Gastroesophageal sphincter (tissue), 4 donors: ENCODE measurements around the gene PTPRD. TPM values are rescaled to one million over a fixed set of nuclear protein-coding genes. Genes with fewer than 3 reads are reported as not detected.

ENCODE experiments used
- ATAC-seq: fragments of 150-250 bp; one replicate; pipeline ENCODE4 v1.9.1; 2016; ENCODE audit warnings: mild to moderate bottlenecking, moderate library complexity
- H3K27ac ChIP-seq, 4 donors: fragments of 200-600 bp; sonication (generic) in 3 of 4; 1 replicate in 3 of 4; 2 replicates in 1 of 4; pipeline ENCODE4 v1.5.1; 2016 to 2019
- H3K27me3 ChIP-seq: fragments of 200-600 bp; sonication (generic); one replicate; pipeline ENCODE4 v1.5.1; 2019
- H3K36me3 ChIP-seq, 2 donors: fragments of 200-600 bp; sonication (generic); one replicate each; pipeline ENCODE4 v1.5.1; 2019; ENCODE audit warnings: control low read depth in 1 of 2
- H3K4me1 ChIP-seq, 3 donors: fragments of 200-600 bp; sonication (generic); 1 replicate in 2 of 3; 2 replicates in 1 of 3; pipeline ENCODE4 v1.5.1; 2016 to 2019; ENCODE audit warnings: control low read depth in 2 of 3
- H3K4me3 ChIP-seq, 2 donors: fragments of 200-600 bp; sonication (generic); one replicate each; pipeline ENCODE4 v1.5.1; 2019; ENCODE audit warnings: mild to moderate bottlenecking in 1 of 2, moderate library complexity in 1 of 2
- H3K9me3 ChIP-seq, 3 donors: fragments of 200-600 bp; sonication (generic); one replicate each; pipeline ENCODE4 v1.5.1; 2017 to 2019; ENCODE audit warnings: control low read depth in 2 of 3
- CTCF ChIP-seq, 4 experiments: fragments of 200-600 bp in 2 of 4; fragments of 450-650 bp in 2 of 4; sonication (generic) in 1 of 4; IDR thresholded peaks; one replicate each; pipeline ENCODE4 v1.5.1; 2017 to 2019; ENCODE audit warnings: antibody characterized with exemption in 4 of 4, mild to moderate bottlenecking in 2 of 4, moderate library complexity in 2 of 4
- EP300 ChIP-seq: sonication (generic); formaldehyde crosslinking; IDR thresholded peaks from one replicate; pipeline ENCODE4 v1.6.1; 2017; ENCODE audit warnings: antibody characterized with exemption, mild to moderate bottlenecking
- POLR2A ChIP-seq, 2 donors: fragments of 450-650 bp; IDR thresholded peaks; one replicate each; pipeline ENCODE4 v1.6.1; 2017; ENCODE audit warnings: antibody characterized with exemption in 2 of 2, mild to moderate bottlenecking in 2 of 2, moderate library complexity in 1 of 2
- POLR2AphosphoS5 ChIP-seq: sonication (generic); formaldehyde crosslinking; IDR thresholded peaks from one replicate; pipeline ENCODE4 v1.6.1; 2017; ENCODE audit warnings: antibody characterized with exemption
- WGBS, 2 donors: methylation state at CpG; one replicate each; pipeline ENCODE4 v1.1.5; 2018; ENCODE audit warnings: low coverage in 1 of 2; 5-methylcytosine and 5-hydroxymethylcytosine counted together
- total RNA-seq, 4 donors: library from RNA; depleted of rRNA; stranded (reverse); fragments of >200 nt; gene quantifications; one replicate each; pipeline ENCODE4 v1.1.0, GENCODE V29; 2016

PTPRD gene
- total RNA-seq, 4 donors from 2014 or later = 3.5 to 53.9 (median 15.8) TPM

GRCh38 chr9:8659108-8659507 lies 1953.7 kb downstream of the PTPRD start:
- Histone ChIP-seq H3K4me3 (no peak overlapping the region), H3K36me3 (no peaks in the 10 kb centered on the region), H3K4me1 (peaks cover 0 to 12% (median 0%) of the 10 kb centered on the region in 3 donors), H3K9me3 (no peaks in the 10 kb centered on the region), H3K27me3 (no peaks in the 10 kb centered on the region), H3K27ac (no peak overlapping the region)
- ATAC-seq = no peak
- no peak for TF ChIP-seq EP300
- TF ChIP-seq POLR2AphosphoS5 = no peak
- TF ChIP-seq POLR2A (IDR thresholded peaks at IDR 0.05) = no peak
- no peak for TF ChIP-seq CTCF (IDR thresholded peaks at IDR 0.05)

GRCh38 chr9:8655071-8655470 lies 1957.7 kb downstream of the PTPRD start:
- ATAC-seq = no peak
- no peak overlapping the region for H3K4me3 ChIP-seq
- no peaks in the 10 kb centered on the region for H3K9me3 ChIP-seq
- peaks cover 0 to 3% (median 0%) of the 10 kb centered on the region in 3 donors for H3K4me1 ChIP-seq
- 73 to 100% methylated on average over 1 to 2 of the region's 2 CpGs for WGBS, 2 donors
- no peak for TF ChIP-seq CTCF (IDR thresholded peaks at IDR 0.05)
- TF ChIP-seq EP300 = no peak
- TF ChIP-seq POLR2AphosphoS5 = no peak
- TF ChIP-seq POLR2A (IDR thresholded peaks at IDR 0.05) = no peak
- no peaks in the 10 kb centered on the region for H3K36me3 ChIP-seq
- no peak overlapping the region for H3K27ac ChIP-seq
- H3K27me3 ChIP-seq = no peaks in the 10 kb centered on the region

- H3K27me3 ChIP-seq = no peaks in the 10 kb centered on the region
- no peaks in the 10 kb centered on the region for H3K9me3 ChIP-seq
- H3K4me3 ChIP-seq = no peak overlapping the region
- no peaks in the 10 kb centered on the region for H3K36me3 ChIP-seq
- ATAC-seq = no peak
- WGBS, 2 donors = 100% methylated on average over 1 of the region's 1 CpG; no CpG with 5 or more reads in 1 of the 2 donors
- H3K27ac ChIP-seq = no peak overlapping the region
- H3K4me1 ChIP-seq = peaks cover 0 to 2% (median 0%) of the 10 kb centered on the region in 3 donors
- TF ChIP-seq CTCF (IDR thresholded peaks at IDR 0.05) (no peak), POLR2A (IDR thresholded peaks at IDR 0.05) (no peak), EP300 (no peak), POLR2AphosphoS5 (no peak)
These were observed 1958.9 kb downstream of the PTPRD start for GRCh38 chr9:8653855-8654254.

- 63 to 68% methylated on average over 2 of the region's 2 CpGs for WGBS, 2 donors
- no peak overlapping the region for H3K27ac ChIP-seq
- TF ChIP-seq POLR2AphosphoS5 (no peak), EP300 (no peak), POLR2A (IDR thresholded peaks at IDR 0.05) (no peak), CTCF (IDR thresholded peaks at IDR 0.05) (no peak)
- no peaks in the 10 kb centered on the region for H3K36me3 ChIP-seq
- no peaks in the 10 kb centered on the region for H3K27me3 ChIP-seq
- ATAC-seq = no peak
- H3K9me3 ChIP-seq = no peaks in the 10 kb centered on the region
- no peaks in the 10 kb centered on the region for H3K4me1 ChIP-seq
- H3K4me3 ChIP-seq = no peak overlapping the region
These were observed 1959.7 kb downstream of the PTPRD start for GRCh38 chr9:8653111-8653510.

- H3K4me1 ChIP-seq = no peaks in the 10 kb centered on the region
- no peaks in the 10 kb centered on the region for H3K27me3 ChIP-seq
- no peak for ATAC-seq
- H3K27ac ChIP-seq = no peak overlapping the region
- 56 to 63% methylated on average over 1 of the region's 1 CpG for WGBS, 2 donors
- H3K4me3 ChIP-seq = no peak overlapping the region
- no peak for TF ChIP-seq EP300
- no peak for TF ChIP-seq POLR2AphosphoS5
- TF ChIP-seq CTCF (IDR thresholded peaks at IDR 0.05) = no peak
- TF ChIP-seq POLR2A (IDR thresholded peaks at IDR 0.05) = no peak
- no peaks in the 10 kb centered on the region for H3K36me3 ChIP-seq
- H3K9me3 ChIP-seq = no peaks in the 10 kb centered on the region
These were observed 1960.5 kb downstream of the PTPRD start for GRCh38 chr9:8652255-8652654.
